SH-SY5Y (cell line): ENCODE data around the gene TNFRSF6B.

Experiments used
- GATA2 ChIP-seq: IDR thresholded peaks from 2 replicates; pipeline ENCODE4 v1.6.1; 2011; ENCODE audit warnings: mild to moderate bottlenecking, low read depth, low read length
- GATA3 ChIP-seq: IDR thresholded peaks from 2 replicates; pipeline ENCODE4 v1.6.1; 2011; ENCODE audit warnings: low read depth, mild to moderate bottlenecking, low read length, moderate library complexity

GRCh38 chr20:63665708-63666107, 30.7 kb upstream of the TNFRSF6B start:
- TF ChIP-seq GATA2 (no peak), GATA3 (no peak)
